Measurements from ENCODE around the gene CASS4. TPM values are rescaled to one million over a fixed set of nuclear protein-coding genes. Genes with fewer than 3 reads are reported as not detected.
"Not testable (repeated sequence)": the region's sequence is repeated elsewhere in the genome, so short reads cannot be mapped to it uniquely, and the experiment has no call there.

CASS4 gene
- total RNA-seq, 4 donors from 2014 or later: 1.2 to 9.0 (median 4.4) TPM

GRCh38 chr20:56386219-56386618 lies 25.8 kb upstream of the CASS4 start:
- TF ChIP-seq POLR2AphosphoS5 (IDR thresholded peaks at IDR 0.05): no peak
- TF ChIP-seq POLR2A (IDR thresholded peaks at IDR 0.05): no peak
- no peak for TF ChIP-seq EP300 (IDR thresholded peaks at IDR 0.05)
- no peak for TF ChIP-seq CTCF (IDR thresholded peaks at IDR 0.05)
- no peak for ATAC-seq
- H3K9me3 ChIP-seq: no peaks in the 10 kb centered on the region
- H3K27me3 ChIP-seq: no peaks in the 10 kb centered on the region
- H3K4me3 ChIP-seq: no peak overlapping the region
- no peak overlapping the region for H3K27ac ChIP-seq
- WGBS, 2 donors (ENCODE audit: low coverage in 1 of 2): 89 to 96% methylated on average over 5 to 6 of the region's 6 CpGs
- H3K4me1 ChIP-seq: peaks cover 0 to 5% (median 4%) of the 10 kb centered on the region in 3 donors
- peaks cover 0 to 3% of the 10 kb centered on the region in 2 donors for H3K36me3 ChIP-seq

- Histone ChIP-seq H3K27me3 (no peaks in the 10 kb centered on the region), H3K36me3 (peaks cover 0 to 3% of the 10 kb centered on the region in 2 donors), H3K4me3 (no peak overlapping the region), H3K9me3 (no peaks in the 10 kb centered on the region), H3K27ac (no peak overlapping the region), H3K4me1 (peaks cover 3 to 21% (median 14%) of the 10 kb centered on the region in 3 donors)
- WGBS, 2 donors (ENCODE audit: low coverage in 1 of 2): 78 to 98% methylated on average over 1 to 4 of the region's 4 CpGs
- no peak for ATAC-seq
- TF ChIP-seq POLR2AphosphoS5 (IDR thresholded peaks at IDR 0.05): no peak
- TF ChIP-seq POLR2A (IDR thresholded peaks at IDR 0.05): no peak
- TF ChIP-seq EP300 (IDR thresholded peaks at IDR 0.05): no peak
- TF ChIP-seq CTCF (IDR thresholded peaks at IDR 0.05): no peak
Measured at GRCh38 chr20:56388882-56389281, 23.2 kb upstream of the CASS4 start.

- WGBS, 2 donors (ENCODE audit: low coverage in 1 of 2): 88 to 93% methylated on average over 4 of the region's 4 CpGs
- no peak for TF ChIP-seq CTCF (IDR thresholded peaks at IDR 0.05)
- Histone ChIP-seq H3K4me3 (no peak overlapping the region), H3K9me3 (no peaks in the 10 kb centered on the region), H3K27me3 (no peaks in the 10 kb centered on the region), H3K36me3 (peaks cover 0 to 3% of the 10 kb centered on the region in 2 donors), H3K4me1 (peaks cover 3 to 30% (median 20%) of the 10 kb centered on the region in 3 donors), H3K27ac (no peak overlapping the region)
- ATAC-seq: no peak
Measured at GRCh38 chr20:56389807-56390206, 22.3 kb upstream of the CASS4 start.

- 87% methylated on average over 3 of the region's 9 CpGs; no CpG with 5 or more reads in 1 of the 2 donors for WGBS, 2 donors (ENCODE audit: low coverage in 1 of 2)
- H3K9me3 ChIP-seq, H3K4me3 ChIP-seq, H3K36me3 ChIP-seq, ATAC-seq, H3K27ac ChIP-seq, H3K27me3 ChIP-seq: not testable (repeated sequence)
- peaks cover 3 to 35% (median 20%) of the 10 kb centered on the region in 3 donors for H3K4me1 ChIP-seq
Measured at GRCh38 chr20:56390396-56390795, 21.7 kb upstream of the CASS4 start.

- Histone ChIP-seq H3K27me3 (no peaks in the 10 kb centered on the region), H3K4me1 (peaks cover 3 to 35% (median 20%) of the 10 kb centered on the region in 3 donors), H3K9me3 (no peaks in the 10 kb centered on the region), H3K4me3 (peak overlapping the region in 1 of 2 donors; percentile 86), H3K36me3 (peaks cover 0 to 11% of the 10 kb centered on the region in 2 donors), H3K27ac (no peak overlapping the region)
- WGBS, 2 donors (ENCODE audit: low coverage in 1 of 2): 16 to 17% methylated on average over 8 to 10 of the region's 10 CpGs
- ATAC-seq: no peak
- TF ChIP-seq EP300 (IDR thresholded peaks at IDR 0.05) (no peak), POLR2AphosphoS5 (IDR thresholded peaks at IDR 0.05) (no peak), CTCF (IDR thresholded peaks at IDR 0.05) (no peak), POLR2A (IDR thresholded peaks at IDR 0.05) (no peak)
Measured at GRCh38 chr20:56391037-56391436, 21.0 kb upstream of the CASS4 start.

Data from gastroesophageal sphincter (tissue), 4 donors.